NAMALWA (cell line): ENCODE measurements around the gene RNF220.
"Not testable (repeated sequence)": the region's sequence is repeated elsewhere in the genome, so short reads cannot be mapped to it uniquely, and the experiment has no call there.

Source experiments
- DNase-seq: peaks from one replicate; pipeline ENCODE4 v3.0.0-alpha.2; 2015; ENCODE audit warnings: low spot score

Gene RNF220

GRCh38 chr1:44549510-44549909, 144.5 kb downstream of the RNF220 start:
- no peak for DNase-seq

GRCh38 chr1:44553127-44553758, 148.2 kb downstream of the RNF220 start:
- DNase-seq = peak; percentile 12

- DNase-seq = no peak
Observed at GRCh38 chr1:44553771-44554170, 148.7 kb downstream of the RNF220 start.

- no peak for DNase-seq
Observed at GRCh38 chr1:44554706-44555105, 149.7 kb downstream of the RNF220 start.

- DNase-seq = no peak
Observed at GRCh38 chr1:44557778-44558177, 152.7 kb downstream of the RNF220 start.

GRCh38 chr1:44558883-44559282, 153.8 kb downstream of the RNF220 start:
- DNase-seq = no peak

- DNase-seq = no peak
Observed at GRCh38 chr1:44559330-44559729, 154.3 kb downstream of the RNF220 start.

- no peak for DNase-seq
Observed at GRCh38 chr1:44559913-44560312, 154.9 kb downstream of the RNF220 start.

- not testable (repeated sequence) for DNase-seq
Observed at GRCh38 chr1:44560696-44561095, 155.6 kb downstream of the RNF220 start.

- no peak for DNase-seq
Observed at GRCh38 chr1:44565259-44565750, 160.2 kb downstream of the RNF220 start.

- no peak for DNase-seq
Observed at GRCh38 chr1:44565833-44566232, 160.8 kb downstream of the RNF220 start.

GRCh38 chr1:44566281-44567046, 161.4 kb downstream of the RNF220 start:
- DNase-seq = no peak

GRCh38 chr1:44568128-44568900, 163.3 kb downstream of the RNF220 start:
- no peak for DNase-seq

- no peak for DNase-seq
Observed at GRCh38 chr1:44569491-44569890, 164.4 kb downstream of the RNF220 start.

- peak; percentile 64 for DNase-seq
Observed at GRCh38 chr1:44571712-44572571, 166.9 kb downstream of the RNF220 start.

- DNase-seq = no peak
Observed at GRCh38 chr1:44572572-44572879, 167.5 kb downstream of the RNF220 start.

GRCh38 chr1:44575396-44575795, 170.3 kb downstream of the RNF220 start:
- no peak for DNase-seq

GRCh38 chr1:44576456-44577150, 171.5 kb downstream of the RNF220 start:
- DNase-seq = no peak

- DNase-seq = no peak
Observed at GRCh38 chr1:44581205-44581604, 176.2 kb downstream of the RNF220 start.

- no peak for DNase-seq
Observed at GRCh38 chr1:44584167-44584566, 179.1 kb downstream of the RNF220 start.

GRCh38 chr1:44585315-44585920, 180.4 kb downstream of the RNF220 start:
- no peak for DNase-seq
